RWPE1 (cell line): ENCODE measurements around the gene GCGR.

Experiments used
- CTCF ChIA-PET: fragments of 350-600 bp; sonication (Branson Sonifier 250); formaldehyde crosslinking; extraction: SDS; loops from one replicate; lab custom pipeline; 2021; lab: Yijun Ruan, JAX
- POLR2A ChIA-PET: fragments of 400-600 bp; formaldehyde crosslinking; extraction: SDS; loops from one replicate; lab custom pipeline; 2020; ENCODE audit warnings: antibody characterized with exemption; ENCODE audit not compliant: low non-redundant PET; lab: Yijun Ruan, JAX
- DNase-seq: peaks from one replicate; pipeline ENCODE4 v3.0.0; 2012; ENCODE audit warnings: low spot score
- H3K27ac ChIP-seq: fragments of 450-650 bp; 2 replicates; pipeline ENCODE4 v1.5.1; 2017
- CTCF ChIP-seq: fragments of 450-650 bp; conservative IDR thresholded peaks from 2 replicates; pipeline ENCODE4 v1.5.1; 2017; ENCODE audit warnings: low read depth, mild to moderate bottlenecking

GCGR gene

GRCh38 chr17:81854974-81855774, 51.2 kb downstream of the GCGR start:
- TF ChIP-seq CTCF: no peak
- H3K27ac ChIP-seq: peak overlapping the region; percentile 97
- POLR2A ChIA-PET: interaction anchor here (0.6 to 1.5 kb wide), 4 partner anchors 11 to 153 kb away, joined by 3 to 5 read pairs (median 4); no protein-coding TSS in a partner anchor
- no peak for DNase-seq
- CTCF ChIA-PET: interaction anchor here (0.7 to 1.2 kb wide), 5 partner anchors 13 to 122 kb away, joined by 3 to 11 read pairs (median 3); partner anchors contain the start of gene MCRIP1

GRCh38 chr17:81858170-81858966, 54.4 kb downstream of the GCGR start:
- DNase-seq: no peak
- CTCF ChIA-PET: interaction anchor here (0.6 kb wide), 1 partner anchor 12 kb away, joined by 3 read pairs; no protein-coding TSS in a partner anchor
- TF ChIP-seq CTCF: no peak
- POLR2A ChIA-PET: interaction anchor here (0.7 to 1.1 kb wide), 2 partner anchors 16 to 130 kb away, joined by 3 read pairs; no protein-coding TSS in a partner anchor
- peak overlapping the region; percentile 97 for H3K27ac ChIP-seq

GRCh38 chr17:81858967-81859905, 55.3 kb downstream of the GCGR start:
- no peak for DNase-seq
- peak overlapping the region; percentile 97 for H3K27ac ChIP-seq
- no peak for TF ChIP-seq CTCF
- POLR2A ChIA-PET: interaction anchor here (0.6 to 1.1 kb wide), 2 partner anchors 16 to 26 kb away, joined by 3 read pairs; no protein-coding TSS in a partner anchor
- CTCF ChIA-PET: interaction anchor here (0.6 to 1.3 kb wide), 3 partner anchors 19 to 125 kb away, joined by 3 to 5 read pairs (median 5); no protein-coding TSS in a partner anchor

- peak within 1 kb of the TSS; percentile 97 for H3K27ac ChIP-seq
These were observed 56.2 kb downstream of the GCGR start, which contains the start of gene P4HB for GRCh38 chr17:81859906-81860755. Gene P4HB (minus strand): TSS chr17:81860535. CDS start chr17:81860471, 64 bp downstream.

More at GRCh38 chr17:81859906-81860755, 56.2 kb downstream of the GCGR start, which contains the start of gene P4HB:
- CTCF ChIA-PET: interaction anchor here (0.6 to 1.3 kb wide), 3 partner anchors 9 to 99 kb away, joined by 3 to 5 read pairs (median 4); no protein-coding TSS in a partner anchor
- no peak for TF ChIP-seq CTCF
- no peak for DNase-seq
- POLR2A ChIA-PET: interaction anchor here (0.6 to 1.0 kb wide), 2 partner anchors 11 to 27 kb away, joined by 3 to 6 read pairs; no protein-coding TSS in a partner anchor
